Measurements from ENCODE around the gene DNA2. TPM values are rescaled to one million over a fixed set of nuclear protein-coding genes. Genes with fewer than 3 reads are reported as not detected.
"Not testable (repeated sequence)": the region's sequence is repeated elsewhere in the genome, so short reads cannot be mapped to it uniquely, and the experiment has no call there.

DNA2 gene
- total and polyA plus RNA-seq, 12 donors: 1.1 to 4.4 (median 2.4) TPM

DNA sequence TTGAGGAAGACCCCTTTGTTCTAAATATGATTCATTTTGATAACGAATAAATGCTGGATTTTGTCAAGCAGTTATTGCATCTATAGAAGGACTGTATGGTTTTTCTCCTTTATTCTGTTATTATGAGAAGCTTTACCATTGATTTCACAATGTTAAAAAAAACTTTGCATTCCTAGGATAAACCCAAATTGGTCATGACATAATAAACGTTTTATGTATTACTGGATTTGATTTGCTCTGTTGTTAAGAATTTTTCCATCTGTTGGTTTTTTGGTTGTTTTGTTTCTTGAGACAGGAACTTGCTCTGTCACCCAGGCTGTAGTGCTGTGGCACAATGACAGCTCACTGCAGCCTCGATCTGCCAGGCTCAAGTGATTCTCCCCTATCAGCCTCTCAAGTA, 2.2 kb upstream of the DNA2 start:
- H3K27ac ChIP-seq: no peak overlapping the region
- H3K27me3 ChIP-seq: no peaks in the 10 kb centered on the region
- H3K36me3 ChIP-seq: peaks cover 0 to 12% (median 0%) of the 10 kb centered on the region in 9 donors
- WGBS, 2 donors: 53 to 57% methylated on average over 3 of the region's 3 CpGs
- no peak overlapping the region for H3K4me3 ChIP-seq
- intact Hi-C loops (cut with DNase I): no loop called here
- DNase-seq (no peak), ATAC-seq (no peak)
- TF ChIP-seq, protein P1, sequence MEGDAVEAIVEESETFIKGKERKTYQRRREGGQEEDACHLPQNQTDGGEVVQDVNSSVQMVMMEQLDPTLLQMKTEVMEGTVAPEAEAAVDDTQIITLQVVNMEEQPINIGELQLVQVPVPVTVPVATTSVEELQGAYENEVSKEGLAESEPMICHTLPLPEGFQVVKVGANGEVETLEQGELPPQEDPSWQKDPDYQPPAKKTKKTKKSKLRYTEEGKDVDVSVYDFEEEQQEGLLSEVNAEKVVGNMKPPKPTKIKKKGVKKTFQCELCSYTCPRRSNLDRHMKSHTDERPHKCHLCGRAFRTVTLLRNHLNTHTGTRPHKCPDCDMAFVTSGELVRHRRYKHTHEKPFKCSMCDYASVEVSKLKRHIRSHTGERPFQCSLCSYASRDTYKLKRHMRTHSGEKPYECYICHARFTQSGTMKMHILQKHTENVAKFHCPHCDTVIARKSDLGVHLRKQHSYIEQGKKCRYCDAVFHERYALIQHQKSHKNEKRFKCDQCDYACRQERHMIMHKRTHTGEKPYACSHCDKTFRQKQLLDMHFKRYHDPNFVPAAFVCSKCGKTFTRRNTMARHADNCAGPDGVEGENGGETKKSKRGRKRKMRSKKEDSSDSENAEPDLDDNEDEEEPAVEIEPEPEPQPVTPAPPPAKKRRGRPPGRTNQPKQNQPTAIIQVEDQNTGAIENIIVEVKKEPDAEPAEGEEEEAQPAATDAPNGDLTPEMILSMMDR (IDR thresholded peaks at IDR 0.05): no peak
- H3K4me1 ChIP-seq: peaks cover 5 to 15% (median 8%) of the 10 kb centered on the region in 9 donors
- H3K9me3 ChIP-seq: no peaks in the 10 kb centered on the region

DNA sequence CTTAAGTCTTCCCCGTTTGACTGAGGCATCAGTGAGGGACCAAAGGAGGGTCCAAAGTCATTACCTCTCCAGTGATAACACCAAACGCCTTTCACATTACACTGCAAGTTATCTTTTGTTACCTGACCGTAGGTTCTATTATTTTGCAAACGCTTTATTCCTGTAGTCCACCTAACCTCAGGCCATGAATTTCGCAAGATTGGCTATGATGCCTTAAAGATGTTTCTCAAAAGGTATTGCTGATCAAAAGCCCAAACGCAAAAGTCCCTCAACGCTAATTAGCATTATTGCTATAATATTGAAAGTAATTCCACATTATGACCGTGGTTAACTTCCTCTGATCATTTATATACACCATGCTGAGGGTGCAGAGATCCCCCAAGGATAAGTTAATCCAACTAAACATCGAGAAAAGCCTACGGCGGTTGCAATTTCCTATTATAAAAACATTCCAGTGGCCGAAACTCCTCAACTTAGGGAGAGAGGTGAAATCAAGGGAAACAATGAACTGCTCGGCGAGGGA, 649 bp downstream of the DNA2 start:
- peak overlapping the region in 2 of 10 donors; percentile 7 to 84 for H3K27ac ChIP-seq
- H3K4me1 ChIP-seq: peaks cover 5 to 15% (median 8%) of the 10 kb centered on the region in 9 donors
- no peak for ATAC-seq
- H3K4me3 ChIP-seq: peak overlapping the region; percentile 44 to 74 (median 63)
- intact Hi-C loops (cut with DNase I): no loop called here
- peaks cover 0 to 26% (median 0%) of the 10 kb centered on the region in 9 donors for H3K36me3 ChIP-seq
- H3K9me3 ChIP-seq: no peaks in the 10 kb centered on the region
- no peaks in the 10 kb centered on the region for H3K27me3 ChIP-seq
- DNase-seq: no peak
- WGBS, 2 donors: 1% methylated on average over 14 of the region's 14 CpGs
- TF ChIP-seq, protein P1 (IDR thresholded peaks at IDR 0.05): no peak

DNA sequence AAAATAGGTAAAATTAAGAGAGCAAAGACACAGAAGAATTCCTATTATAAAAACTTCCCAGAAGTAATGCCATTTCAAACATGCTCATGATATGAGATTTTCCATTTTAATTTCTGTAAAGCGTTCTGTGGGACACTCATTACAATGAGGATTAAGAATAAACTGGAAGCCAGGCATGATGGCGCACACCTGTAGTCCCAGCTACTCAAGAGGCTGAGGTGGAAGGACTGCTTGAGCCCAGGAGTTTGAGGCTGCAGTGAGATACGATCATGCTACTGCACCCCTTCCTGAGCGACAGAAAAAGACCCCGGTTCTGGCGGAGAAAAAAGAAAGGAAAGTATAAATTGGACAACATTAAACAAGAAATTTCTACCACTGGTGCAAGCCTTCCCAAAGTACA, 1.5 kb downstream of the DNA2 start:
- WGBS, 2 donors: 61 to 76% methylated on average over 6 of the region's 6 CpGs

DNA sequence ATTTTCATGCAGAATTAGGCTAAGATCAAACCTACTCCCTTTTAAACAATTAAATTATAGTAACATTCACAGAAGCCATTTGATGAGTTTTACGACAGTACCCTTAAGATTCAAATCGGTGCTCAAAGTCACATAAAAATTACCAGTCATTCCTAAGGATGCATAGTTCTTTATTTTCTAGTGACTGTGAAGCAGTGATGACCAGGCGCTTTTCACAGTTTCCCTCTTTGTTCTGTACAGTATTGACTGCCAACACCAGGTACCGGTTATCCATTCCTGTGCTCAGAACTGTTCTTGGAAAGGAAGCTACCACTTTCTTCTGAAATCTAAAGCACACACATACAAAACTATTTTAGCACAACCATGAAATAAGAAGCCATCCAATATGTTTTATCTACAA, 1.9 kb downstream of the DNA2 start:
- 96 to 97% methylated on average over 4 of the region's 4 CpGs for WGBS, 2 donors
- no peak for ATAC-seq
- TF ChIP-seq, protein P1 (IDR thresholded peaks at IDR 0.05): no peak

More for the DNA sequence above, 1.5 kb downstream of the DNA2 start:
- no peak for ATAC-seq
- Histone ChIP-seq H3K36me3 (peaks cover 0 to 26% (median 0%) of the 10 kb centered on the region in 9 donors), H3K27me3 (no peaks in the 10 kb centered on the region), H3K4me3 (peak overlapping the region in 1 of 10 donors; percentile 74), H3K4me1 (peaks cover 5 to 15% (median 8%) of the 10 kb centered on the region in 9 donors), H3K27ac (no peak overlapping the region), H3K9me3 (no peaks in the 10 kb centered on the region)
- TF ChIP-seq, protein P1 (IDR thresholded peaks at IDR 0.05): no peak
- intact Hi-C loops (cut with DNase I): no loop called here
- no peak for DNase-seq

DNA sequence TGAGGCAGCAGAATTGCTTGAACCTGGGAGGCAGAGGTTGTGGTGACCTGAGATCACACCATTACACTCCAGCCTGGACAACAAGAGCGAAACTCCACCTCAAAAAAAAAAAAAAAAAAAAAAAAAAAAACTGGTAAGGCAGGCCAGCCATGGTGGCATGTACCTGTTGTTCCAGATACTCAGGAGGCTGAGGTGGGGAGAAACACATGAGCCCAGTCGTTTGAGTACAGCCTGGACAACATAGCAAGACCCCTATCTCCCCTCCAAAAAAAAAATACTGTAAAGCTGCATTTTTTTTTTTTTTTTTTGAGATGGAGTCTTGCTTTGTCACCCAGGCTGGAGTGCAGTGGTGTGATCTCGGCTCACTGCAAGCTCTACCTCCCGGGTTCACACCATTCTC, 7.0 kb downstream of the DNA2 start:
- DNase-seq; H3K4me3 ChIP-seq; H3K9me3 ChIP-seq; ATAC-seq; H3K4me1 ChIP-seq; H3K27ac ChIP-seq; intact Hi-C loops (cut with DNase I); H3K27me3 ChIP-seq: not testable (repeated sequence)
- peaks cover 0 to 57% (median 0%) of the 10 kb centered on the region in 9 donors for H3K36me3 ChIP-seq
- 90 to 95% methylated on average over 4 of the region's 4 CpGs for WGBS, 2 donors

More for the DNA sequence above, 1.9 kb downstream of the DNA2 start:
- no peak for DNase-seq
- Histone ChIP-seq H3K27ac (no peak overlapping the region), H3K36me3 (peaks cover 0 to 26% (median 0%) of the 10 kb centered on the region in 9 donors), H3K4me3 (no peak overlapping the region), H3K9me3 (no peaks in the 10 kb centered on the region), H3K4me1 (peaks cover 5 to 15% (median 8%) of the 10 kb centered on the region in 9 donors), H3K27me3 (no peaks in the 10 kb centered on the region)
- intact Hi-C loops (cut with DNase I): no loop called here

Measured in heart right ventricle (tissue), 16 donors.